Stimulated activated CD4-positive, alpha-beta T cell treated with anti-CD3 and anti-CD28 coated beads, Interleukin-1b, Interleukin-23, amount 100 ng/mL, for 4 hours (primary cell): ENCODE data around the gene MVB12B.
"Not testable (repeated sequence)": the region's sequence is repeated elsewhere in the genome, so short reads cannot be mapped to it uniquely, and the experiment has no call there.

Experiments
- DNase-seq, 2 donors: peaks; one replicate each; pipeline ENCODE4 v3.0.0-alpha.2; 2020; ENCODE audit warnings: low read depth in 2 of 2

Gene MVB12B

GRCh38 chr9:126472198-126472947, 145.7 kb downstream of the MVB12B start:
- no peak for DNase-seq

GRCh38 chr9:126472948-126473298, 146.3 kb downstream of the MVB12B start:
- DNase-seq, result no peak

- no peak for DNase-seq
Observed at GRCh38 chr9:126474206-126474765, 147.7 kb downstream of the MVB12B start.

GRCh38 chr9:126474786-126475485, 148.3 kb downstream of the MVB12B start:
- no peak for DNase-seq

GRCh38 chr9:126475933-126476555, 149.4 kb downstream of the MVB12B start:
- no peak for DNase-seq

- not testable (repeated sequence) for DNase-seq
Observed at GRCh38 chr9:126477432-126477831, 150.8 kb downstream of the MVB12B start.

GRCh38 chr9:126478216-126478981, 151.8 kb downstream of the MVB12B start:
- no peak for DNase-seq

GRCh38 chr9:126479515-126479914, 152.9 kb downstream of the MVB12B start:
- DNase-seq, result no peak

- DNase-seq, result no peak
Observed at GRCh38 chr9:126480813-126481212, 154.2 kb downstream of the MVB12B start.

GRCh38 chr9:126481862-126482261, 155.2 kb downstream of the MVB12B start:
- DNase-seq, result no peak

- DNase-seq, result no peak
Observed at GRCh38 chr9:126482361-126483044, 155.9 kb downstream of the MVB12B start.

GRCh38 chr9:126483468-126484073, 156.9 kb downstream of the MVB12B start:
- DNase-seq, result no peak

GRCh38 chr9:126485662-126486061, 159.0 kb downstream of the MVB12B start:
- no peak for DNase-seq

GRCh38 chr9:126486276-126486675, 159.6 kb downstream of the MVB12B start:
- no peak for DNase-seq

- DNase-seq, result no peak
Observed at GRCh38 chr9:126487856-126488255, 161.2 kb downstream of the MVB12B start.

- no peak for DNase-seq
Observed at GRCh38 chr9:126488310-126488709, 161.7 kb downstream of the MVB12B start.

- DNase-seq, result no peak
Observed at GRCh38 chr9:126488881-126489404, 162.3 kb downstream of the MVB12B start.

GRCh38 chr9:126489581-126490213, 163.1 kb downstream of the MVB12B start:
- DNase-seq, result no peak

GRCh38 chr9:126490214-126490631, 163.6 kb downstream of the MVB12B start:
- DNase-seq, result no peak
